SU-DHL-6 (cell line): ENCODE measurements around the gene NAP1L1.

Experiments used
- H2AFZ ChIP-seq: fragments of 200-600 bp; sonication (generic); 2 replicates; pipeline ENCODE4 v1.6.1; 2014; ENCODE audit warnings: low read depth, mild to moderate bottlenecking, moderate library complexity, mixed read lengths, antibody characterized with exemption, low read length; ENCODE audit not compliant: severe bottlenecking
- H3F3A ChIP-seq: fragments of 200-600 bp; shearing (Covaris generic); 2 replicates; pipeline ENCODE4 v1.6.0; 2016; ENCODE audit warnings: antibody characterized with exemption, mild to moderate bottlenecking; ENCODE audit not compliant: insufficient read depth
- H3K27ac ChIP-seq: fragments of 200-600 bp; sonication (generic); 2 replicates; pipeline ENCODE4 v1.5.1; 2016; ENCODE audit warnings: low read depth, mild to moderate bottlenecking, low read length, moderate library complexity, mixed read lengths
- H3K27me3 ChIP-seq: fragments of 200-600 bp; sonication (generic), shearing (Covaris generic); 2 replicates; pipeline ENCODE4 v1.6.0; 2014; ENCODE audit warnings: mild to moderate bottlenecking, low read length
- H3K36me3 ChIP-seq: fragments of 200-600 bp; sonication (generic); 2 replicates; pipeline ENCODE4 v1.6.1; 2014; ENCODE audit warnings: mild to moderate bottlenecking, low read length, mixed read lengths
- H3K4me2 ChIP-seq: fragments of 300-600, 200-600 bp; shearing (Covaris generic), sonication (generic); 2 replicates; pipeline ENCODE4 v1.6.0; 2014; ENCODE audit warnings: low read length, low read depth, mild to moderate bottlenecking; ENCODE audit not compliant: poor library complexity, severe bottlenecking
- H3K4me3 ChIP-seq: fragments of 200-600 bp; sonication (generic); 2 replicates; pipeline ENCODE4 v1.5.1; 2014; ENCODE audit warnings: antibody characterized with exemption, low read length, mild to moderate bottlenecking, mixed read lengths; ENCODE audit not compliant: insufficient read depth, poor library complexity, severe bottlenecking
- H3K79me2 ChIP-seq: fragments of 200-600 bp; sonication (generic); 2 replicates; pipeline ENCODE4 v1.6.1; 2014; ENCODE audit warnings: mild to moderate bottlenecking, low read length, moderate library complexity; ENCODE audit not compliant: insufficient read depth
- H3K9ac ChIP-seq: fragments of 200-600 bp; sonication (generic); 2 replicates; pipeline ENCODE4 v1.7.0; 2014; ENCODE audit warnings: mild to moderate bottlenecking, low read length
- H3K9me2 ChIP-seq: fragments of 200-600 bp; sonication (generic); replicated peaks from 2 replicates; pipeline ENCODE4 v1.6.1; 2014; ENCODE audit warnings: low read length; ENCODE audit not compliant: insufficient read depth
- H3K9me3 ChIP-seq: fragments of 200-600 bp; sonication (generic); 2 replicates; pipeline ENCODE4 v1.6.1; 2014; ENCODE audit warnings: low read length, mixed read lengths; ENCODE audit not compliant: insufficient read depth
- H4K20me1 ChIP-seq: fragments of 200-600 bp; sonication (generic); 2 replicates; pipeline ENCODE4 v1.6.1; 2014; ENCODE audit warnings: low read depth, mild to moderate bottlenecking, antibody characterized with exemption, low read length, moderate library complexity, mixed read lengths
- EZH2phosphoT487 ChIP-seq: fragments of 200-600 bp; sonication (generic), shearing (Covaris generic); conservative IDR thresholded peaks from 2 replicates; pipeline ENCODE4 v1.6.1; 2018; ENCODE audit warnings: mild to moderate bottlenecking, antibody characterized with exemption, low read length, moderate library complexity, mixed read lengths
- TF ChIP-seq, protein P1 (sequence below): fragments of 200-600 bp; sonication (generic); IDR thresholded peaks from one replicate; pipeline ENCODE4 v1.5.1; 2017; ENCODE audit warnings: antibody characterized with exemption, mild to moderate bottlenecking, low read length, moderate library complexity; ENCODE audit not compliant: insufficient read depth, poor library complexity, severe bottlenecking

The NAP1L1 gene

DNA sequence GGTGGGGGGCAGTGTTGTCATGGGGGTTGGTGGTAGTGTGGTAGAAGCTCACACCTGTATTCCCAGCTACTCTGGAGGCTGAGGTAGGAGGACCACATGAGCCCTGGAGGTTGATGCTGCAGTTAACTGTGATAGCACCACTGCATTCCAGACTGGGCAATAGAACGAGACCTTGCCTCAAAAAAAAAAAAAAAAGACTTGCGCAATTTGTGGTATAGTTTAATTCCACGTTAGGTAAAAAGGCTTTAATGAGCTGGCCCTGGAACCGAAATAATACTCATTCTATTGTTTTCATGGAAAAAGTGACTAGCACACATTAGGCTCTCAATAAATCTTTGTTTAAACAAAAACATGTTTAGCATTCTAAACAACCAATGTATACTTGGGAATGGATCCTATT is 25.4 kb upstream of the NAP1L1 start:
- Histone ChIP-seq H4K20me1 (no peaks in the 10 kb centered on the region), H3K27ac (no peak overlapping the region), H3K36me3 (no peaks in the 10 kb centered on the region), H3K9ac (no peak overlapping the region), H3K79me2 (no peaks in the 10 kb centered on the region), H3K4me2 (no peak overlapping the region), H2AFZ (no peak overlapping the region), H3K9me3 (no peaks in the 10 kb centered on the region), H3K4me3 (no peak overlapping the region), H3F3A (no peaks in the 10 kb centered on the region), H3K27me3 (no peaks in the 10 kb centered on the region), H3K9me2 (no peaks in the 10 kb centered on the region)
- TF ChIP-seq, protein P1, sequence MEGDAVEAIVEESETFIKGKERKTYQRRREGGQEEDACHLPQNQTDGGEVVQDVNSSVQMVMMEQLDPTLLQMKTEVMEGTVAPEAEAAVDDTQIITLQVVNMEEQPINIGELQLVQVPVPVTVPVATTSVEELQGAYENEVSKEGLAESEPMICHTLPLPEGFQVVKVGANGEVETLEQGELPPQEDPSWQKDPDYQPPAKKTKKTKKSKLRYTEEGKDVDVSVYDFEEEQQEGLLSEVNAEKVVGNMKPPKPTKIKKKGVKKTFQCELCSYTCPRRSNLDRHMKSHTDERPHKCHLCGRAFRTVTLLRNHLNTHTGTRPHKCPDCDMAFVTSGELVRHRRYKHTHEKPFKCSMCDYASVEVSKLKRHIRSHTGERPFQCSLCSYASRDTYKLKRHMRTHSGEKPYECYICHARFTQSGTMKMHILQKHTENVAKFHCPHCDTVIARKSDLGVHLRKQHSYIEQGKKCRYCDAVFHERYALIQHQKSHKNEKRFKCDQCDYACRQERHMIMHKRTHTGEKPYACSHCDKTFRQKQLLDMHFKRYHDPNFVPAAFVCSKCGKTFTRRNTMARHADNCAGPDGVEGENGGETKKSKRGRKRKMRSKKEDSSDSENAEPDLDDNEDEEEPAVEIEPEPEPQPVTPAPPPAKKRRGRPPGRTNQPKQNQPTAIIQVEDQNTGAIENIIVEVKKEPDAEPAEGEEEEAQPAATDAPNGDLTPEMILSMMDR, result no peak
- TF ChIP-seq EZH2phosphoT487, result no peak

GRCh38 chr12:76108356-76108755 is 23.9 kb upstream of the NAP1L1 start:
- H3K79me2 ChIP-seq, result no peaks in the 10 kb centered on the region
- H3K36me3 ChIP-seq, result no peaks in the 10 kb centered on the region
- H3K4me3 ChIP-seq, result no peak overlapping the region
- no peak overlapping the region for H2AFZ ChIP-seq
- no peaks in the 10 kb centered on the region for H4K20me1 ChIP-seq
- no peaks in the 10 kb centered on the region for H3K27me3 ChIP-seq
- H3K9ac ChIP-seq, result no peak overlapping the region
- H3K4me2 ChIP-seq, result no peak overlapping the region
- no peaks in the 10 kb centered on the region for H3F3A ChIP-seq
- TF ChIP-seq EZH2phosphoT487, result no peak
- TF ChIP-seq, protein P1, result no peak
- H3K9me3 ChIP-seq, result no peaks in the 10 kb centered on the region
- no peak overlapping the region for H3K27ac ChIP-seq
- no peaks in the 10 kb centered on the region for H3K9me2 ChIP-seq

DNA sequence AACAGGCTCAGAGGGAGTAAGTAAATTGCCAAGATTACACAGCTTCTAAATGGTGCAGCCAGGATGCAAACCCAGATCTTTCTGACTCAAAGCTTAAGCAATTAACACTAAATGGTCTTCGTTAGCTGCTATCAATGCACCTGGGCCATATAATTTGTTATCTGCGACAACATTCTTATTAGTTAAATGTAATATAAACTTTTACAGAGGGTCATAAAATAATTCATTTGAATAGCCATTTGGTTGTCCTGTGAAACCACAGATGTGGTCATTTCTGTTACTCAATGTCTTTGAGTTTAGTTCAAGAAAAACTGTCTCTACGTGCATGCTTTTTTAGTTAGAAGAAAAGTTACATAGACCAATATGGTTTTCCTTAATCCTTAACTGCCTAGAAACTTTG is 22.1 kb upstream of the NAP1L1 start:
- Histone ChIP-seq H4K20me1 (no peaks in the 10 kb centered on the region), H3K4me2 (no peak overlapping the region), H3K36me3 (no peaks in the 10 kb centered on the region), H3K4me3 (no peak overlapping the region), H3K27me3 (no peaks in the 10 kb centered on the region), H3F3A (no peaks in the 10 kb centered on the region), H3K9me2 (no peaks in the 10 kb centered on the region), H3K27ac (no peak overlapping the region), H3K9me3 (no peaks in the 10 kb centered on the region), H2AFZ (no peak overlapping the region), H3K79me2 (no peaks in the 10 kb centered on the region), H3K9ac (no peak overlapping the region)
- TF ChIP-seq EZH2phosphoT487, result no peak
- TF ChIP-seq, protein P1, result no peak
